ENCODE measurements around the gene ME3.

The ME3 gene

DNA sequence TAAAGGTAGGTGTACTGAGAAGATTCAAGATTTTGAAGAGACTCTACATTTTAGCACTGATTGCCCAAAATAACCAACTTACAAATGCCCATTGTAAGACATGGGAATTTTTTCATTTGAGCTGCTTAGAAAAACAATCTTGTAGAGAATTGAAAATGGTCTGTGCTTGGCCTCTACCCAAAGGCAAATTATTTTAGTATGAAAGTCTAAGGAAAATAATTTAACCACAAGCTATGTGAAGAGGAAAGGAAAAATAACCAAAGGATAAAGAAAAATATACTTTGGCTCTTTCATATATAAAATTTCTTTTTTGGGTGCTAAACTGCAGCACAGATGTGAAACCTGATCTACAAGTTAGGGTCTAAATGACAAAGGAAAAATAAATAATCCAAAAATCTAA is 54.9 kb downstream of the ME3 start:
- no peak for DNase-seq

DNA sequence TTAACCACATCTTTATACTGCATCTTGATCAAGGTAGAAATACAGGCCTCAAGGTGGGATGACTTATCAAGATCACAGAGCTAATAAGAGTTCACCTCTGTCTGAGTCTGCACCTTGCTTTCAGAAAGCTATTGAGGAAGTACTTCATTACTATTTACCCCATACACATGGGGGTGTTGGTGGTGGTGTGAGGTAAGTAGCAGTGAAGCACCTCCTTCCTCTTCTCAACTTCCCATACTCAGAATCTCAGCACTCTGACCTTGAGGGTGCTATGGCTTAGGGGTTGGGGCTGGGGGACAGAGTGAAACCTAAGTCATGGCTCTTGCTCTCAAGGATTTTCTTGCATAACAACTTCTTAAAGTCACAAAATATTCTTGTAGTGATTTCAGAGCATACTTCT is 56.9 kb downstream of the ME3 start:
- no peak for DNase-seq

- DNase-seq: no peak
Observed at GRCh38 chr11:86610559-86611341, 61.7 kb downstream of the ME3 start.

- no peak for DNase-seq
Observed at GRCh38 chr11:86608251-86608799, 64.1 kb downstream of the ME3 start.

GRCh38 chr11:86606836-86607481 is 65.5 kb downstream of the ME3 start:
- no peak for DNase-seq

DNA sequence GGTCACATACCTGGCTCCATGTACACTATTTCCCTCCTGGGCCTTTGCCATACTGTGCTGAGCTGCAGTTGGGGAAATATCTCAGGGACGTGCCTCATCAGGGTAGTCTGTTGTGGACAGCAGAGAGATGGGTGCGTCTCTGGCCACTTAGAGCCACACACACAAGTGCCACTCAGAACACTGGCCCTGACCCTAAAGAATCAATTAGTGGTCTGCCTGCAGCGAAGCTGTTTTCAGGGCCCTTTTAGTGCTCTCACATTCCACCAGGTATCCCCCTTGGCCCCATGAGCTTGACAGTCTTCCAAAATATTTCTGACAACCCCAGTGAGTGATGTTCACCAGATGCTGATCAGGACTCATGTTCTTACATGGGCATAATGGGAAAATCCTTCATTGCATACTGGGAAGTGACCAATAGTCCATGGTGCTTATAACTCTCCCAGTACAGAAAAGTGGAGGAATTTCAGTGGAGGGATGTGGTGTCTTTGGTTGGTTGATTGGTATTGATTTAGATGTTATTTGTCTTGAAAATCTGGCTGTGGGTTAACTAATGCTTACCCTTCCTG is 66.1 kb downstream of the ME3 start:
- no peak for DNase-seq

GRCh38 chr11:86596861-86597586 is 75.4 kb downstream of the ME3 start:
- no peak for DNase-seq

- no peak for DNase-seq
Observed at GRCh38 chr11:86595955-86596354, 76.5 kb downstream of the ME3 start.

DNA sequence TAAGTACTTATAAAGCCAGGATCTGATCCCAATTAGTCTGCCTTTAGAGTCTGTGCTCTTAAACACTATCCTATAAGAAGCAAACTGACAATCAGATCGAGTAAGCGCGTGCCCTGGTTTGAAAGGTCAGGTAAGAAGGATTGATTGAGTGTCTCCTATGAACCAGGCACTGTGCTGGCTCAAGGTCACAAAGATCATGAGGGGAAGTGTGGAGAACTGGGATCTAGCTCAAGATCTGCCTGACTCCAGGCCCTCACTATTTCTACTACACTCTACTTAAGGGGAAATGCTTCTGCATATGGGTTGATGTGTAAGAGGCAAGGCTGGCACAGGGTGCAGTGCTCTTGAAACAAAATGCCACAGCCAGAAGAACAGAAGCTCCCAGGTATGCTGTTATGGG is 77.0 kb downstream of the ME3 start:
- no peak for DNase-seq

DNA sequence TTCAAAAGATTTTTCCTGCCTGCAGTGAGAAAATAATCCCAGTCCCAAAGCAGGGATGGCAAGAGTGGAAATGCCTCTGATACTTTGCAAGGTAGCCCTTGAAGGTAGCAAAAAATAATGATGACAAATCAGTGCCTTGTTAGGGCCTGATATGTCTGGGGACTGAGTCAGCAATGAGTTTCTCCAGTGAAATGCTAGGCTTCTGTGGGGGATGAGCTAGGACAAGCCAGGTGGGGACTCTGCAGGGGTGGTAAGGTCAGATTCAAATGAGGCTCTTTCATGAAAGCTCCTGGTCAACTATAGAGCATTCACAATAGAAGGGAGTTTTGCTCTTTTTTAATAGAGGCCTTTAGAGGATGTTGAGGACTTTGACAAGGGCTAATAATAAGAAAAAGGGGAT is 77.7 kb downstream of the ME3 start:
- no peak for DNase-seq

- no peak for DNase-seq
Observed at GRCh38 chr11:86593833-86594232, 78.6 kb downstream of the ME3 start.

- DNase-seq: no peak
Observed at GRCh38 chr11:86592659-86593451, 79.6 kb downstream of the ME3 start.

DNA sequence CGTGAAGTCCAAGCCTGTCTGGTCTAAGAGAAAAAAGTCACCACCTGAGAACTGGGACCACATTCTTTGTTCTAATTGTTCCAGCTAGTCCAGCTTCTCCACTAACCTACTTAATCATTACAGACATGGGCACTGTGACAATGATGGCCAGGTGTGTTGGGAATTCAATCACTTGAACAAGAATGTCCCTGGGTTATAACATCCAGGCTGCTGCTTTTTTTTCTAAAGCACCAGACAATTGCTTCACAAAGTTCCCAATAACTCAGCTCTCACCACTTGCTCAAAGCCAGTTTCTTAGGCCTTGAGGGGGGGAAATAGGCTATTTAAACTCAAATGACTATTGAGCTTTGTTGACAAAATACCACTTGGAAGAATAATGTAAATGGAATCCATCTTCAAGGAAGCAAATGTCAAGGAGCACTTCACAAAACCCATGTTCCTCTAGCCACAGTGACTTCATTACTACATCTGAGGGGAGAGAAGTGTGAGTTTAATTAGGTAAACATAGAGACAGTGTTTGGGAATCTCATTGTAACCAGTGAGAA is 80.3 kb downstream of the ME3 start:
- DNase-seq: no peak

GRCh38 chr11:86591631-86592030 is 80.8 kb downstream of the ME3 start:
- DNase-seq: no peak

DNA sequence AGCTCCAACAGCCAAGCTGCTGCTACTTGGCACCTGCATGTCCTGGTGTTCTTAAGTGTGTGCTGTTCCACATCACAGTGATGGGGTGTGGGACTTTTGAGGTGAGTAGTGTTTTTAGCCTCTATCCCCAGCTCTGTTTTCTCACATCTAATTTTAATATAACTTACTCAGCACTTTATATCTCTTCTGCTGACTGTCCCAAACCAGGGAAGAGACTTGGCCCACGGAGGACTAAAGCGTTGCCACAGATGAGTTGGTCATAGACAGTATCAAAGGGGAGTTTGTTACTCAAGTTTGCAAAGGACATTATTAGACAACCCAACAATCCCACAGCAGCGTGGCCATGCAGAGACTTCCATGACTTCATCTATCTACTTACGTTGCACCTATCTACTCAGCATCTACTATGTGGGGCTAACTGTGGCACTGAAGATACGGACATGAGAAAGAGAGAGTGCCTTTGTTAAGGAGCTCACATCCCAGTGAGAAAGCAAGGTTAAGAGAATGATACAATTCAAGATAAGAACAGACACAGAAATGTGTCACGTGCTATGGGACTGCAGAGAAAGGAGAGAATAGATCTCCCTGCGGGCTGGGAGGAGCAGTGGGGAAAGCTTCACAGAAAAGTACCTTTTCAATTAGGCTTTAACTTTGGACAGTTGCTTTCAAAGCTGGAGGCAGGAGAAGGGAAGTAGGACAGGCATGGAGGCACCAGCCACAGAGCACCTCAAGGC is 82.4 kb downstream of the ME3 start:
- no peak for DNase-seq

DNA sequence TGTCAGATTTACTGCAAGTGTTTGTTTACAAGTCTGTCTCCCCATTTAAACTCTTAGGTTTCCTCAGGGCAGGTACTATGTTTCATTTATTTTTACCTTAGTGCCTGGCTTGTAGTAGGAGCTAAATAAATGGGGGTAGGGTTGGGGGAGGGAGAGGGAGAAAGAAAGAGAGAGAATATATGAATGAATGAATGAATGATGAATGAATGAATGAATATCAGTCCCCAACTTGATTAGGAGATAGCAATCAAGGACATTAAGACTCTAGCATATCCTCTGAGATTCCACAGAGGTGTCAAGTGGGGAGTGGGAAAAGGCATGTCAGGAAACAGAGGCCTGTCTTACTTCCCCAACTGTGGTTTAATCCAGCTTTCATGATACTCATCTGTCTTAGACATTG is 83.2 kb downstream of the ME3 start:
- no peak for DNase-seq

DNA sequence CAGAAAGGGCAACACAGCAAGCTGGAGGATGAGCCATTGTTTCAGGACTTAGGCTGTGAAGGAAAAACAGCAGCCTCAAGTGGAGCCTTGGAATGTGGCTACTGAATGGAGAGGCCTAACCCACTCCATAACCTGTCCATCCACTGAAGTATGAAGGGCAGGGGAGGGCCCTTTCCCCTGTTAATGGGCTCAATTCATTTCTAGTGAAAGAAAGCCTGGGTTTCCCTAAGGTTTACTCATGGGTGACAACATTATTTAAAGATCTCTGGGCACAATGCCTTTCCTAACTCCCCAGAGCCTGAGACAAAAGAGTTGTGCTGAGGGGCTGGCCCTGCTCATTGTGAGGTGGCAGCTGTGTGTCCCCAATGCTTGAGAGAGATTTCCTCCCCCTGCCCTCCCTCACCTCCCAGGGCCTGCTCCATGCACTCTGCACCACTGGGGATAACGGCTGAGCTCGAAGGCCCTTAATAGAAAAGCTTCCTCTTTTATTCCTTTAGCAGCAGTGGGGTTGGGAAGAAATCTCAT is 83.8 kb downstream of the ME3 start:
- DNase-seq: no peak

DNA sequence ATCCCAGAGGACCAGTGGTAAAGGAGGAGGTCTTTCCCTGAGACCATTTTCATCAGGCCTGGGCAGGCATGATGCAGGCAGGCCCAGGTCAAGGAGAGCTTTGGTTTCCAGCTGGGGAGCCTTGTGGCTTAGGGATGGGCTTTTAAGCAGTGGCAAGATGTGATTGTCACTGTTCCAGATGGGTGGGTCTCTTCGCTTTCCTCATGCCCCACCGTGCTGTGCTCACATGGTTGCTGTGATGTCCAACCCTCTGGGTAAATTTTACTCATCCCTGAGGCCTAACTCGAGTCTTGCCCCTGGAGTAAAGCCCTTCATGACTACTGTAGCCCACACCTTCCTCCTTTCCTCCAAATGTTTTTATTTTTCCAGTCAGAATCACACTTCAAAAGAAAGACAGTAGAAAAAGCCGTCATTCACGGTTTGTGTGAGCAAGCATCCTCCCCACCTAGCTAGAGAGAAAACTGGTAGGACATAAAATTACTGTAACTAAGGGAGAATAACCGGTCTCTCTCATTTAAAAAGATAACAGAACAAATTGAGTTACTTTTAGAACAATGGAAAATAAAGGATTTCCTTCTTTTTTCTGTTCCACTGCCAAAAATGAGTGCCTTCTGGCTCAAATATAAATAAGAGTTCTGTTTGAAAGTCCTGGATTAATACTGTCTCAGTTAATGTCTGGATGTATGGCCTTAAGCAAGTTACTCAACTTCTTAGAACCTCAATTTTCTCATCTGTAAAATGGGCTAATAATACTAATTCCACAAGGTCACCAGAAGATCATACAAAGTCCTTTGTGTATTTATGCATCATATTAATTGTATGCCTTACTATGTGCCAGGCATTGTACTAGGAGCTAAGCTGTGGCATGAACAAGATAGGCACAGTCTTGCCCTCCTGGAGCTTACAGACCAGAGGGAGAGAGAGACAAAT is 84.9 kb downstream of the ME3 start:
- no peak for DNase-seq

- DNase-seq: no peak
Observed at GRCh38 chr11:86586307-86586706, 86.1 kb downstream of the ME3 start.

DNA sequence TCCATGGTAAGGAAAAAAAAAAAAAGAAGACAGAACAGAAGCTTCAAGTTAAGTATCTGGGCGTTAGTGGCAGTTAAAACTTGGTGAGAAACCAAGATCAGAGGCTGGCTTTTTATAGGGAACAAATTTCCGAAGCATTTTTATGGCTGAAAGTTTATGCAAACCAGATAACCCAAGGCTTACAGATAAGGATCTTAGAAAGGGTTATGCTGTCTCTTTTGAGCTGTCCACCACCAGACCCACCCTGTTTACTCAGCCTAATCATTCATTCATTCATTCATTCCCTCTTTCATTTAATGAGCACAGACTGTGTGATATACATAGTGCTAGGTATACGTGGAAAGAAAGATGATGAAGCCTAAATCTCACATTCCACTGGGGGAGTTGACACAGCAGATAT is 89.5 kb downstream of the ME3 start:
- no peak for DNase-seq
